SK-N-MC (cell line): ENCODE measurements around the gene TRAM2.

ENCODE experiments used
- EZH2 ChIP-seq: fragments of 200-600 bp; sonication (generic); IDR thresholded peaks from one replicate; pipeline ENCODE4 v1.6.1; 2017; ENCODE audit warnings: antibody characterized with exemption
- POLR2AphosphoS5 ChIP-seq: IDR thresholded peaks from 2 replicates; pipeline ENCODE4 v1.6.1; 2012; ENCODE audit warnings: mild to moderate bottlenecking, low read depth, low read length, borderline replicate concordance

GRCh38 chr6:52526634-52527033 is 50.2 kb downstream of the TRAM2 start:
- no peak for TF ChIP-seq EZH2
- TF ChIP-seq POLR2AphosphoS5, result no peak
